DMS153 treated with DMSO at 0.1 percent for 48 hours (cell line): ENCODE measurements around the gene YTHDC2.

Experiments used
- DNase-seq: peaks from one replicate; lab custom pipeline; 2025; ENCODE audit not compliant: unreplicated experiment; lab: John Stamatoyannopoulos, UW

The YTHDC2 gene

GRCh38 chr5:113513384-113514288, at the start of gene YTHDC2:
Gene YTHDC2 (plus strand): TSS chr5:113513694. CDS start chr5:113513896, 202 bp downstream.
- DNase-seq = peak; percentile 12

- DNase-seq = no peak
Observed at GRCh38 chr5:113474100-113474728, 39.3 kb upstream of the YTHDC2 start.

GRCh38 chr5:113478691-113479090, 34.8 kb upstream of the YTHDC2 start:
- DNase-seq = no peak

- no peak for DNase-seq
Observed at GRCh38 chr5:113480243-113480642, 33.3 kb upstream of the YTHDC2 start.

- DNase-seq = no peak
Observed at GRCh38 chr5:113487416-113487780, 26.1 kb upstream of the YTHDC2 start.

GRCh38 chr5:113487781-113488644, 25.5 kb upstream of the YTHDC2 start, which contains the start of gene MCC:
Gene MCC (minus strand): TSS chr5:113488453.
- DNase-seq = no peak

GRCh38 chr5:113488645-113489184, 24.8 kb upstream of the YTHDC2 start:
- no peak for DNase-seq

- DNase-seq = no peak
Observed at GRCh38 chr5:113489299-113489698, 24.2 kb upstream of the YTHDC2 start.

- DNase-seq = no peak
Observed at GRCh38 chr5:113490317-113490716, 23.2 kb upstream of the YTHDC2 start.

- no peak for DNase-seq
Observed at GRCh38 chr5:113491022-113491421, 22.5 kb upstream of the YTHDC2 start.

GRCh38 chr5:113493446-113493845, 20.0 kb upstream of the YTHDC2 start:
- DNase-seq = no peak

- no peak for DNase-seq
Observed at GRCh38 chr5:113495422-113495841, 18.1 kb upstream of the YTHDC2 start.

GRCh38 chr5:113502073-113502472, 11.4 kb upstream of the YTHDC2 start:
- no peak for DNase-seq

- no peak for DNase-seq
Observed at GRCh38 chr5:113503146-113503545, 10.3 kb upstream of the YTHDC2 start.

GRCh38 chr5:113505181-113505580, 8.3 kb upstream of the YTHDC2 start:
- DNase-seq = no peak

GRCh38 chr5:113507601-113508000, 5.9 kb upstream of the YTHDC2 start:
- no peak for DNase-seq

GRCh38 chr5:113508756-113509155, 4.7 kb upstream of the YTHDC2 start:
- no peak for DNase-seq

GRCh38 chr5:113510836-113511451, 2.5 kb upstream of the YTHDC2 start:
- no peak for DNase-seq

- DNase-seq = no peak
Observed at GRCh38 chr5:113512341-113512740, 1.2 kb upstream of the YTHDC2 start.

GRCh38 chr5:113514289-113514635, 768 bp downstream of the YTHDC2 start:
- no peak for DNase-seq

GRCh38 chr5:113518884-113519283, 5.4 kb downstream of the YTHDC2 start:
- DNase-seq = no peak
